Activated CD4-positive, alpha-beta T cell treated with anti-CD3 and anti-CD28 coated beads, Interleukin-2, amount 50 U/mL, for 16 hours (primary cell): Measurements from ENCODE around the gene MAPT.
"Not testable (repeated sequence)": the region's sequence is repeated elsewhere in the genome, so short reads cannot be mapped to it uniquely, and the experiment has no call there.

Source experiments
- DNase-seq: peaks from one replicate; pipeline ENCODE4 v3.0.0-alpha.2; 2020

MAPT gene

GRCh38 chr17:45902892-45903346 lies 8.6 kb downstream of the MAPT start:
- DNase-seq, result no peak

- DNase-seq, result no peak
Measured at GRCh38 chr17:45904866-45905265, 10.5 kb downstream of the MAPT start.

- no peak for DNase-seq
Measured at GRCh38 chr17:45905814-45906213, 11.5 kb downstream of the MAPT start.

GRCh38 chr17:45906237-45906636 lies 11.9 kb downstream of the MAPT start:
- DNase-seq, result no peak

GRCh38 chr17:45906927-45907622 lies 12.7 kb downstream of the MAPT start:
- peak; percentile 11 for DNase-seq

GRCh38 chr17:45907750-45908395 lies 13.5 kb downstream of the MAPT start:
- no peak for DNase-seq

GRCh38 chr17:45908460-45908859 lies 14.1 kb downstream of the MAPT start:
- no peak for DNase-seq

- no peak for DNase-seq
Measured at GRCh38 chr17:45908935-45909334, 14.6 kb downstream of the MAPT start.

GRCh38 chr17:45910667-45911066 lies 16.3 kb downstream of the MAPT start:
- no peak for DNase-seq

GRCh38 chr17:45912319-45912718 lies 18.0 kb downstream of the MAPT start:
- no peak for DNase-seq

- not testable (repeated sequence) for DNase-seq
Measured at GRCh38 chr17:45913030-45913429, 18.7 kb downstream of the MAPT start.

GRCh38 chr17:45914047-45914717 lies 19.8 kb downstream of the MAPT start:
- no peak for DNase-seq

- DNase-seq, result no peak
Measured at GRCh38 chr17:45915263-45915662, 20.9 kb downstream of the MAPT start.

GRCh38 chr17:45917081-45917480 lies 22.7 kb downstream of the MAPT start:
- DNase-seq, result no peak

- DNase-seq, result no peak
Measured at GRCh38 chr17:45918241-45918745, 23.9 kb downstream of the MAPT start.

- no peak for DNase-seq
Measured at GRCh38 chr17:45919136-45919535, 24.8 kb downstream of the MAPT start.

- no peak for DNase-seq
Measured at GRCh38 chr17:45920083-45920482, 25.7 kb downstream of the MAPT start.

GRCh38 chr17:45923511-45924268 lies 29.3 kb downstream of the MAPT start:
- no peak for DNase-seq

- DNase-seq, result no peak
Measured at GRCh38 chr17:45924332-45924820, 30.0 kb downstream of the MAPT start.

- no peak for DNase-seq
Measured at GRCh38 chr17:45925311-45925710, 31.0 kb downstream of the MAPT start.

GRCh38 chr17:45927247-45927646 lies 32.9 kb downstream of the MAPT start:
- no peak for DNase-seq

GRCh38 chr17:45929344-45929743 lies 35.0 kb downstream of the MAPT start:
- no peak for DNase-seq

- no peak for DNase-seq
Measured at GRCh38 chr17:45930420-45930951, 36.1 kb downstream of the MAPT start.
